Suppressor macrophage treated with lipopolysaccharide for 1 hour (primary cell): ENCODE measurements around the gene RAP1GAP.

Source experiments
- DNase-seq, 3 donors: peaks; one replicate each; pipeline ENCODE4 v3.0.0-alpha.2; 2020 to 2022

RAP1GAP gene

GRCh38 chr1:21661886-21662285 is 7.3 kb downstream of the RAP1GAP start:
- no peak for DNase-seq

- no peak for DNase-seq
Measured at GRCh38 chr1:21659924-21660326, 9.2 kb downstream of the RAP1GAP start.

- DNase-seq: peak; percentile 56 to 80 (median 71)
Measured at GRCh38 chr1:21659099-21659923, 9.8 kb downstream of the RAP1GAP start.

- DNase-seq: no peak
Measured at GRCh38 chr1:21657456-21658190, 11.5 kb downstream of the RAP1GAP start.

GRCh38 chr1:21655748-21656147 is 13.4 kb downstream of the RAP1GAP start:
- no peak for DNase-seq

DNA sequence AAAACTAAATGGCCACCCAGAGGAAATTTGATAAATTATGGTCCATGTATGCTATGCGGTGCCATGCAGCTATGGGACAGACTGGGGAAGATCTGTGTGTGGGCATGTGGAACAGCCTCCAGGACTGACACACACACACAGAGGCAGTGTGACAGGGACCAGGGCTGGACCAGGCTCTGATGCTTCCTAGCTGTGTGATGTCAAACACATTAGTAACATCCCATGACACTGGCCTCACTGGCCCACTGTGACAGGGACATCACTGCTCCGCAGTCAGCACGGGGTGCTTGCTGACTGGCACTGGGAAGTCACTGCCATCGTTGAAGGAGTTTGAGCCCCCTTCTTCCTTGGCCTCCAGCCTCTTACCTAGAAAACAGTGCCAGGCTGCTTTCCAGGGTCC is 13.9 kb downstream of the RAP1GAP start:
- DNase-seq: no peak

DNA sequence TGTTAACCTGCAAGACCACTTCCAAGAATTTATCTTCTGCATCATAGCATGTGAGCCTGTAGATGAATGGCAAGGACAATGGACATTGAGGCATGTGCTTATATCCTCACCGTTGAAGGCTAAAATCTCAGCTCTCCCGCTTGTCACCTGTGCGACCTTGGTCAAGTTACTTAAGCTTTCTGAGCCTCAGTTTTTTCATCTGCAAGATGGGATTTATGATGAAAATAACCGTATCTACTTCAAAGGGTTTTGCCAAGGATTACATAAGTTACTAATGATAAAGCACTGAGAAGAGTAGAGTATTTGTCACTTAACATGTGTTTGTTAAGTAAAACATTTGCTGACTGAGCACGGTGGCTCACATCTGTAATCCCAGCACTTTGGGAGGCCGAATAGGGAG is 14.9 kb downstream of the RAP1GAP start:
- no peak for DNase-seq

GRCh38 chr1:21653744-21654100 is 15.4 kb downstream of the RAP1GAP start:
- DNase-seq: no peak

DNA sequence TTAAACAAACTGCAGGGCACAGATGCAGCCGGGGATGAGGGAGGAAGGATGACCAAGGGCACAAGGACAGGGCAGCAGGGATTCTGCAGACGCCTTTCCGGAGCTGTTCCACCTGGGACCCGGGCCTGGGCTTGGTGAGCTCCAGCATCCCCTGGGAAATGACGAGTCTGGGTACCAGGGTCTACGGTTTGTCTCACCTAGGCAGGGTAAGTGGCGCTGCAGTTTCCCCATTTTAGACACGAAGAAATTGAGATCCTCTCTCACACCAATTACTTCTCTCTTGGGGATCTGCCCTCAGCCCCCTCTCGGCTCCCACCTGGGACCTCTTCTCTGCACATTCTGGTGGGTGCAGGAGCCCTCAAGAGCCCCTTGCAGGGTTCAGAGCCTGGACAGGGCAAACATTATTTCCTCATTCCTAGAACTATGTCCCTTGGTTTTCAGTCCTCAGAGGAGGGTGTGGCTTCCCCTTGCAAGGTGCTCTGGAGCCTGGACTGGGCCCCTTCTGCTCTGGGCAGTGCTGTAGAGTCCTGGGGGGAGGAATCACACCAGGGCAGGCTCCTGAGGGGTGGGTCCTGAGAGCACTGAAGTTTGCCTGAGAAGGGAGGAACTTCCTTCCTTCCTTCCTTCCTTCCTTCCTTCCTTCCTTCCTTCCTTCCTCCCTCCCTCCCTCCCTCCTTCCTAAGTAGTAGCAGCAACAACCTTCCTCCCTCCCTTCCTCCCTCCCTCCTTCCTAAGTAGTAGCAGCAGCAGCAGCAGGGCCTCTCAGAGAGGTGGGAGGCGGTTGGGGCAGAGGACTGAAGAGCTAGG is 16.0 kb downstream of the RAP1GAP start:
- no peak for DNase-seq

DNA sequence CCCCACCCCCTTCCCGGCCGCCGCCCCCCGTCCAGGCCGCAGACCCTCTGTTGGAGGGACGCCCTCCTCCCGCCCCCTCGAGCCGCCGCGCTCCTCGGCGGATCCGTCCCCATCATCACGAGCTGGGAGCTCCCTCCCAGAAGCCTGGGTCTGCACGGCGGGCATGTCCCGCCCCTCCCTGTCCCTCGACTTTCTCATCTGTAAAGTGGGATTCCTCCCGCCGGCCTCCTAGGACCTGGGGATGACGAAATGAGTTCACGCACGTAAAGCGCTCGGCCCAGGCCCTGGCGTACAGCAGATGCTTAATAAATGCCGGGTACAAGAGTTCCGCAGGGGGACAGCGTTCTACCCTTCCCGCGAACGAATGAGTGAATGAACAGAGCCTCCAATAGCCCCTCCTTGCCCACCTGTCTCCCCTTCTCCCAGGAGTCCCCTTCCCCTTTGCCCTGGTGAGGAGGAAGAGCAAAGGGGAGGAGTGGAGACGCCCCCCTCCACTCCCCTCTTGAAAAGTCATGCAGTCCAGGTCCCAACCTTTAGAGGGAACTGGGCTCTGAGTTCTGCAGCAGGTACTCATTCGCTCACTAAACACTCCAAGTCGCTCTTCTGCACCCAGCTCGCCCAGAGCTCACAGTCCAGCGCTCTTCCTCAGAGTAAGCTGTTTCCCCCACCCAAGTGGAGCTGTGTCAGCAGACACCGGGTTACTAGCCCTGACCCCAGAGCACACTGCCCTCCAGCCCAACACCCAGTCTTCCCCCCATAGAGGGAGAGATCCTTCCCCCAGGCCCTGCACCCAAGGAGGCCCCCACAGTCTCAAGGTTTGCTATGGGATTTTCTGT is 16.8 kb downstream of the RAP1GAP start:
- DNase-seq: no peak

GRCh38 chr1:21651214-21652042 is 17.7 kb downstream of the RAP1GAP start:
- DNase-seq: peak in 1 of 3 donors; percentile 49

GRCh38 chr1:21650400-21650799 is 18.8 kb downstream of the RAP1GAP start:
- DNase-seq: no peak

DNA sequence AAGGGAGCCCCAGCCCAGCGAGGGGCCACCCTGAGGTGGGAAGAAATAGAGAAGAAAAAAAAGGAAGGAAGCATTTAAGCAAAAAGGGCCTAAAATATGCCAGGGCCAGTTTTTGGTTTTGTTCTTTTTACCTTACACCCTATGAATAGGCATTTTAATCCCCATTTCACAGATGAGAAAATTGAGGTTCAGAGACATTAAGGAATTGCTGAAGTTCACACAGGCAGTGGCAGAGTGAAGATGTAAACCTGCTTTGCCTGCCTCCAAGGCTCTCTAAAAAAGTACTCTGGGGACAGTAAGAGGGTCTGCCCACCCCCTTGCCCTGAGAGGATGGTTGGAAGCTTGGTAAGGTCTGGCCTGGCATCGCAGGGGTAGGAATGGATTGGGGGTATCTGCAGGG is 19.8 kb downstream of the RAP1GAP start:
- DNase-seq: no peak

DNA sequence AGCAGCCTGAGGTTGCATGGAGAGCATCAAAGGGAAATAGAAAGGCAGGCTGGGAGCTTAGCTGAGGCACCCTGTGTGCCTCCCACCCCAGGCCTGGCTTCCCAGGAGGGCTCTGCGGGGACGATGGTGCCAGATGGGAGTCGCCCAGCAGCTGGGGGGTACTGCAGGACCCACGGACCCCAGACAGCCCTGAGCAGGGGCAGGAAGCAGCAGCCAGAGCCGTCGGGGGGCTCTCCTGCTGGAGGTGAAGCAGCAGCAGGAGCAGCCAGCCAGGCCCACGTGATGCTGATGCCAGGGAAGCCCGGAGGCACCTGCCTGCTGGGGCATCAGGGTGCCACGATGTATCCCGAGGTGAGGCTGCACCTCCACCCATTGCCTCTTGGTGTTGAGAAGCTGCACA is 20.4 kb downstream of the RAP1GAP start:
- DNase-seq: no peak

DNA sequence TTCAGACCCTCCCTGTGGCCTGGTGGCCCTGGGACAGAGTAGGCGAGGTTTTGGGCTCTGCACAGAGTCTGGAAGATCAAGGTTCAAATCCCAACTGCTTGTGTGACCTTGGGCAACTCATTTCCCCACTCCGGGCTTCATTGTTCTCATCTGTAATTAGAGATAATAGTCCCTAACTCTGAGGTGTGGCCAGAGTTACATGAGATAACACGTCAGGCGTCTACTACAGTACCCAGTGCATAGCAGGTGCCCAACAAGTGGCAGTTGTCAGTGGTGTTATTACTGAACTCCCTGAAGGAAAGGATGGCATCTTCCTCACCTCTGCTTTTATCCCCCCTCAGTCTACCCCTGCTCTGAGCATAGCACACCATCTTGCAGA is 20.8 kb downstream of the RAP1GAP start:
- no peak for DNase-seq

DNA sequence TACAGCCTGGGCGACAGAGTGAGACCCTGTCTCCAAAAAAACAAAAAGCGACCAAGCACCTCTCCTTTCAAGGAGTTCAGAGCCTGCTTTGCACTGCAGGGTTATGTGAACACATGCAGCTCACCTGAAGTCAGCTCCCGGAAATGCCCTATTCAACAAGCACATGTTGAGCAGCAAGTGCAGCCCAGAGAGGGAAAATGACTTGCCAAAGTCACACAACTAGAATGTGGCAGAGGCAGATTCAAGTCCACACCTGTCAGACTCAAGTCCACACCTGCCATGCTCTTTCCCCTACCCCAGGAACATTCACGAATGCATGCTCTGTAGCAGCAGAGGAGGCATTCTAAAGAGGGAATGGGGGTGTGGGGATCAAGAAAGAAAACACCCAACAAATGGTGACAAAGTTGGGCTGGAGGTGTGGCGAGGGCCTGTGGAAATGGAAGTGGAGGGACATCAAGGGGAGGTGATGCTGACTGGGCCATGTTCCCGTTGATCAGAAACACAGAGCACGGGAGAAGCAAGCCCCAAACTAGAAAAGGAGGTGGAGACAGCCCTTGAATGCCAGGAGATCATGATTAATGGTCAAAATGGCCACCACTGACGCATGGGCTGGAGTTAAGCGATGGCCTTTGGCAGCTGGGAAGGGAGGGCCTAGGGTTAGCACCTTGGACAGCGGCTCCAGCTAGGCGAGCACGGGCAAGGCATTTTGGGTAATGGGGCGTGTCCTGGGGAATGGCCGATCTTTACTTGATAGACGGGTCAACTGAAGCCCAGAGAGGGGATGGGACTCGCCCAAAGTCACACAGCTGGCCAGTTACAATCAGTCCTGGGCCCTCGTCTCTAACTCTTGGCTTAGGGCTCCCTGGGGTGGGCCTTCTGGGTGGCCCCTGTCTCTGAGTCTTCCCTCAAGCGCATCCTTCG is 21.5 kb downstream of the RAP1GAP start:
- peak; percentile 69 to 84 (median 70) for DNase-seq

DNA sequence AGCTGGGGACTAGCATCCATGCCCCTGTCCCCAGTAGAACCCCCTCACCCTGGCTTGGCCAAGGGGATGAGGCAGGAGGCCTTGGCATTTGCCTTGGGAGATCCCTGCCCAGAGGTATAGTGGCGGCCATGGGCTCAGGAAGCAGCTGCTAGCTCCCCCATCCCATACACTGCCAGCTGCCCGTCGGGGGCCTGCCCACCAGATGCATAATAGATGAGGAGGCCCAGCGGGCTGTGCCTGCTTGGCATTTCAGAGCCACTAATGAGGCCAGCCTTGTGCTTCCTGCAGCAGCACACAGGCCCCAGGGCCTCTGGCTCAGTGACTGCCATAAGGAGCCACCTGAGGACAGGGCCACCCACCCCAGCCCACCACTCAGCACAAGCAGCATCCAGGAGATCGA is 23.6 kb downstream of the RAP1GAP start:
- no peak for DNase-seq

- no peak for DNase-seq
Measured at GRCh38 chr1:21644906-21645305, 24.3 kb downstream of the RAP1GAP start.

- DNase-seq: no peak
Measured at GRCh38 chr1:21644348-21644747, 24.8 kb downstream of the RAP1GAP start.

DNA sequence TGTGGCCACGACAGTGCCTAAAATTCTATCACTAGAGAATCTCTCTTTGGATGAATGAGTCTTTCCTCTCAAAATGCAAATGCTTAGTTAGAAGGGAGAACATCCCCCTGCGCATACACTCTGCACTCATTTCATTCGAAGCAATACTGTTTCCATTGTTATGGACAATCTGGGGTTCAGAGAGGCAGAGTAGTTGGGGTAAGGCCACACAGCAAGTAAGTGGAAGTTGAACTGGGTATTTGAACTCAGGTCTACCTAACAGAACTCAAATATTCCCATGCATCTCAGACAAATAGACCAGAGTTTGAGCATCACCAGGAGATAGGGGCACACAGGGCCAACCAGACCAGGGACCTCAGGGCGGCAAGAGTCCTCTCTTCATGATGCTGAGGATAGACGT is 25.5 kb downstream of the RAP1GAP start:
- no peak for DNase-seq
